HEK293 (cell line): Measurements from ENCODE around the gene IL1A.

ENCODE experiments used
- CTCF ChIA-PET: fragments of 350-600 bp; formaldehyde crosslinking; extraction: SDS; loops from one replicate; lab custom pipeline; 2021; ENCODE audit warnings: antibody characterized with exemption; lab: Yijun Ruan, JAX
- POLR2A ChIA-PET: fragments of 300-600 bp; formaldehyde crosslinking; extraction: SDS; loops from one replicate; lab custom pipeline; 2020; ENCODE audit warnings: antibody characterized with exemption, inconsistent platforms; lab: Yijun Ruan, JAX
- H3K27ac ChIP-seq: fragments of 200-500 bp; sonication (Bioruptor generic); 2 replicates; pipeline ENCODE4 v1.5.1; 2014; ENCODE audit warnings: low read depth, low read length, control low read depth, inconsistent platforms; ENCODE audit errors: extremely low read depth
- H3K36me3 ChIP-seq, 2 experiments: fragments of 200-500 bp in 1 of 2; sonication (Bioruptor generic) in 1 of 2; 1 replicate in 1 of 2; 2 replicates in 1 of 2; pipeline ENCODE4 v1.5.1; 2014 to 2017; ENCODE audit warnings: inconsistent platforms in 2 of 2, low read length in 2 of 2; ENCODE audit not compliant: control insufficient read depth in 2 of 2, insufficient read depth in 1 of 2
- H3K4me1 ChIP-seq: fragments of 200-500 bp; sonication (Bioruptor generic); 2 replicates; pipeline ENCODE4 v1.5.1; 2014; ENCODE audit warnings: mild to moderate bottlenecking, low read length, inconsistent platforms; ENCODE audit not compliant: control insufficient read depth, insufficient read depth
- H3K4me3 ChIP-seq: 2 replicates; pipeline ENCODE4 v1.5.1; 2011; ENCODE audit warnings: low read depth, mild to moderate bottlenecking, control low read depth, low read length, moderate library complexity
- H3K9me3 ChIP-seq: fragments of 200-500 bp; sonication (Bioruptor generic); 2 replicates; pipeline ENCODE4 v1.5.1; 2014; ENCODE audit warnings: low read depth, low read length, inconsistent platforms; ENCODE audit not compliant: control insufficient read depth, insufficient read depth
- AEBP2 ChIP-seq: fragments of 450-650 bp; formaldehyde crosslinking; IDR thresholded peaks from 2 replicates; pipeline ENCODE4 v1.5.1; 2016; ENCODE audit warnings: missing biosample characterization, missing genetic modification characterization, borderline replicate concordance
- BCL11B ChIP-seq: fragments of 450-650 bp; formaldehyde crosslinking; IDR thresholded peaks from 2 replicates; pipeline ENCODE4 v1.5.1; 2016; ENCODE audit warnings: low read depth, missing biosample characterization, missing genetic modification characterization
- IKZF3 ChIP-seq: fragments of 450-650 bp; IDR thresholded peaks from 2 replicates; pipeline ENCODE4 v1.5.0; 2018; ENCODE audit warnings: missing biosample characterization, mild to moderate bottlenecking, missing genetic modification characterization, moderate library complexity
- MEIS1 ChIP-seq: sonication (generic); formaldehyde crosslinking; IDR thresholded peaks from 2 replicates; pipeline ENCODE4 v1.8.1; 2022; ENCODE audit warnings: missing genetic modification reagents, mild to moderate bottlenecking, borderline replicate concordance
- SETDB1 ChIP-seq: IDR thresholded peaks from one replicate; pipeline ENCODE4 v1.6.1; 2017; ENCODE audit warnings: mild to moderate bottlenecking, low read length, moderate library complexity, mixed read lengths; ENCODE audit not compliant: insufficient read length
- SP2 ChIP-seq: fragments of 450-650 bp; formaldehyde crosslinking; IDR thresholded peaks from 2 replicates; pipeline ENCODE4 v1.5.1; 2016; ENCODE audit warnings: missing biosample characterization, missing genetic modification characterization
- TRIM28 ChIP-seq: IDR thresholded peaks from 2 replicates; pipeline ENCODE4 v1.6.1; 2011; ENCODE audit warnings: low read length, control low read depth, borderline replicate concordance
- ZBTB17 ChIP-seq: fragments of 450-650 bp; formaldehyde crosslinking; IDR thresholded peaks from 2 replicates; pipeline ENCODE4 v1.5.1; 2016; ENCODE audit warnings: missing biosample characterization, missing genetic modification characterization
- ZBTB20 ChIP-seq: fragments of 450-650 bp; formaldehyde crosslinking; IDR thresholded peaks from 2 replicates; pipeline ENCODE4 v1.5.1; 2016; ENCODE audit warnings: missing biosample characterization, missing genetic modification characterization
- ZBTB48 ChIP-seq: fragments of 450-650 bp; formaldehyde crosslinking; IDR thresholded peaks from 2 replicates; pipeline ENCODE4 v1.5.1; 2016; ENCODE audit warnings: missing biosample characterization, missing genetic modification characterization
- ZNF174 ChIP-seq: fragments of 450-650 bp; formaldehyde crosslinking; IDR thresholded peaks from 2 replicates; pipeline ENCODE4 v1.5.0; 2017; ENCODE audit warnings: missing biosample characterization, mild to moderate bottlenecking, missing genetic modification characterization
- ZNF175 ChIP-seq: fragments of 450-650 bp; formaldehyde crosslinking; IDR thresholded peaks from 2 replicates; pipeline ENCODE4 v1.5.1; 2016; ENCODE audit warnings: missing biosample characterization, missing genetic modification characterization
- ZNF214 ChIP-seq: fragments of 450-650 bp; formaldehyde crosslinking; IDR thresholded peaks from 2 replicates; pipeline ENCODE4 v1.5.1; 2017; ENCODE audit warnings: missing biosample characterization, mild to moderate bottlenecking, missing genetic modification characterization, borderline replicate concordance
- ZNF274 ChIP-seq, 2 experiments: fragments of 200-500 bp in 1 of 2; fragments of 450-650 bp in 1 of 2; sonication (Bioruptor generic) in 1 of 2; formaldehyde crosslinking in 1 of 2; IDR thresholded peaks; 2 replicates each; pipeline versions ENCODE4 v1.5.1 to v1.6.1; 2014 to 2016; ENCODE audit warnings: borderline replicate concordance in 1 of 2, inconsistent platforms in 1 of 2, low read length in 1 of 2, missing biosample characterization in 1 of 2, missing genetic modification characterization in 1 of 2
- ZNF311 ChIP-seq: fragments of 450-650 bp; formaldehyde crosslinking; IDR thresholded peaks from 2 replicates; pipeline ENCODE4 v1.5.1; 2017; ENCODE audit warnings: missing biosample characterization, missing genetic modification characterization, borderline replicate concordance
- ZNF335 ChIP-seq: fragments of 450-650 bp; formaldehyde crosslinking; conservative IDR thresholded peaks from 2 replicates; pipeline ENCODE4 v1.5.1; 2016; ENCODE audit warnings: missing biosample characterization, missing genetic modification characterization
- ZNF37A ChIP-seq: fragments of 450-650 bp; IDR thresholded peaks from 2 replicates; pipeline ENCODE4 v1.5.1; 2018; ENCODE audit warnings: missing biosample characterization, missing genetic modification characterization
- ZNF394 ChIP-seq: fragments of 450-650 bp; formaldehyde crosslinking; IDR thresholded peaks from 2 replicates; pipeline ENCODE4 v1.5.1; 2016; ENCODE audit warnings: missing biosample characterization, missing genetic modification characterization, mild to moderate bottlenecking, moderate library complexity, borderline replicate concordance
- ZNF548 ChIP-seq: fragments of 450-650 bp; formaldehyde crosslinking; IDR thresholded peaks from 2 replicates; pipeline ENCODE4 v1.5.1; 2016; ENCODE audit warnings: missing biosample characterization, missing genetic modification characterization
- ZNF629 ChIP-seq: fragments of 450-650 bp; formaldehyde crosslinking; IDR thresholded peaks from 2 replicates; pipeline ENCODE4 v1.5.1; 2017; ENCODE audit warnings: missing biosample characterization, missing genetic modification characterization
- ZNF707 ChIP-seq: fragments of 450-650 bp; formaldehyde crosslinking; IDR thresholded peaks from 2 replicates; pipeline ENCODE4 v1.5.1; 2016; ENCODE audit warnings: missing biosample characterization, missing genetic modification characterization
- ZNF830 ChIP-seq: fragments of 450-650 bp; IDR thresholded peaks from 2 replicates; pipeline ENCODE4 v1.5.0; 2018; ENCODE audit warnings: missing biosample characterization, missing genetic modification characterization, low read depth, mild to moderate bottlenecking, moderate library complexity
- ZSCAN30 ChIP-seq: fragments of 450-650 bp; IDR thresholded peaks from 2 replicates; pipeline ENCODE4 v1.5.1; 2018; ENCODE audit warnings: missing biosample characterization, mild to moderate bottlenecking, missing genetic modification characterization, moderate library complexity
- TF ChIP-seq, protein P1 (sequence below): fragments of 450-650 bp; formaldehyde crosslinking; IDR thresholded peaks from 2 replicates; pipeline ENCODE4 v1.5.1; 2016; ENCODE audit warnings: missing biosample characterization, missing genetic modification characterization
- TF ChIP-seq, protein P2 (sequence below): fragments of 450-650 bp; formaldehyde crosslinking; IDR thresholded peaks from 2 replicates; pipeline ENCODE4 v1.5.1; 2016; ENCODE audit warnings: missing biosample characterization, missing genetic modification characterization
- TF ChIP-seq, protein P3 (sequence below): IDR thresholded peaks from 2 replicates; pipeline ENCODE4 v1.6.1; 2011; ENCODE audit warnings: mild to moderate bottlenecking, low read depth, low read length, borderline replicate concordance
- TF ChIP-seq, protein P4 (sequence below): fragments of 450-650 bp; formaldehyde crosslinking; IDR thresholded peaks from 2 replicates; pipeline ENCODE4 v1.5.1; 2016; ENCODE audit warnings: missing biosample characterization, missing genetic modification characterization

IL1A gene

DNA sequence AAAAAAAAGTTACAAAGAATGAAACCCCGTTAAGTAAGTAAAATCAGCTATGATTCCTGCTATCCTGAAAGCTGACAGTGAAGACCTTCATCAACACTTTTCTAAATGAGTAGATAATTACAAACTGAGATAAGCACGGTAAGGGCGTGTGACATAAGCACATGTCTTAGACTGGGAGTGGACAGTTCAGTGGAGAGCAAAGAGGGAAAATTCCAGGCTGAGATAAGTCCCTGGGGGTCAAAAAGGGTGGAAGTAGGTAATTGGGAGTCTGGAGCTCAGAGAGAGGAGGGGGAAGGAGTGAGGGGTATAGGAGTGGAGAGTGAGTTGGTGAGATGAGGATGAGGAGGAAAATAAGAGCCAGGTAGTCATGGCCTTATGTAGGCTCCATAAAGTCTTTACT is 4.4 kb upstream of the IL1A start:
- TF ChIP-seq AEBP2 (tag by site-specific recombination), result no peak
- no peak for TF ChIP-seq ZNF707
- TF ChIP-seq ZNF214, result no peak
- TF ChIP-seq, protein P1, sequence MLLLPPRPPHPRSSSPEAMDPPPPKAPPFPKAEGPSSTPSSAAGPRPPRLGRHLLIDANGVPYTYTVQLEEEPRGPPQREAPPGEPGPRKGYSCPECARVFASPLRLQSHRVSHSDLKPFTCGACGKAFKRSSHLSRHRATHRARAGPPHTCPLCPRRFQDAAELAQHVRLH (tag by site-specific recombination), result no peak
- TF ChIP-seq ZNF311 (tag by site-specific recombination), result no peak
- TF ChIP-seq, protein P2, sequence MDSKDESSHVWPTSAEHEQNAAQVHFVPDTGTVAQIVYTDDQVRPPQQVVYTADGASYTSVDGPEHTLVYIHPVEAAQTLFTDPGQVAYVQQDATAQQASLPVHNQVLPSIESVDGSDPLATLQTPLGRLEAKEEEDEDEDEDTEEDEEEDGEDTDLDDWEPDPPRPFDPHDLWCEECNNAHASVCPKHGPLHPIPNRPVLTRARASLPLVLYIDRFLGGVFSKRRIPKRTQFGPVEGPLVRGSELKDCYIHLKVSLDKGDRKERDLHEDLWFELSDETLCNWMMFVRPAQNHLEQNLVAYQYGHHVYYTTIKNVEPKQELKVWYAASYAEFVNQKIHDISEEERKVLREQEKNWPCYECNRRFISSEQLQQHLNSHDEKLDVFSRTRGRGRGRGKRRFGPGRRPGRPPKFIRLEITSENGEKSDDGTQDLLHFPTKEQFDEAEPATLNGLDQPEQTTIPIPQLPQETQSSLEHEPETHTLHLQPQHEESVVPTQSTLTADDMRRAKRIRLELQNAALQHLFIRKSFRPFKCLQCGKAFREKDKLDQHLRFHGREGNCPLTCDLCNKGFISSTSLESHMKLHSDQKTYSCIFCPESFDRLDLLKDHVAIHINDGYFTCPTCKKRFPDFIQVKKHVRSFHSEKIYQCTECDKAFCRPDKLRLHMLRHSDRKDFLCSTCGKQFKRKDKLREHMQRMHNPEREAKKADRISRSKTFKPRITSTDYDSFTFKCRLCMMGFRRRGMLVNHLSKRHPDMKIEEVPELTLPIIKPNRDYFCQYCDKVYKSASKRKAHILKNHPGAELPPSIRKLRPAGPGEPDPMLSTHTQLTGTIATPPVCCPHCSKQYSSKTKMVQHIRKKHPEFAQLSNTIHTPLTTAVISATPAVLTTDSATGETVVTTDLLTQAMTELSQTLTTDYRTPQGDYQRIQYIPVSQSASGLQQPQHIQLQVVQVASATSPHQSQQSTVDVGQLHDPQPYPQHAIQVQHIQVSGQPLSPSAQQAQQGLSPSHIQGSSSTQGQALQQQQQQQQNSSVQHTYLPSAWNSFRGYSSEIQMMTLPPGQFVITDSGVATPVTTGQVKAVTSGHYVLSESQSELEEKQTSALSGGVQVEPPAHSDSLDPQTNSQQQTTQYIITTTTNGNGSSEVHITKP (tag by site-specific recombination), result no peak
- no peak for TF ChIP-seq ZBTB17 (tag by site-specific recombination)
- TF ChIP-seq ZBTB20 (tag by site-specific recombination), result no peak
- no peak for TF ChIP-seq SETDB1
- TF ChIP-seq ZNF830 (tag by site-specific recombination), result no peak
- TF ChIP-seq ZNF175, result no peak
- no peak for TF ChIP-seq ZNF335 (tag by site-specific recombination)
- TF ChIP-seq ZNF629 (tag by site-specific recombination), result no peak
- TF ChIP-seq ZNF394 (tag by site-specific recombination), result no peak
- no peak for TF ChIP-seq ZNF37A (tag by site-specific recombination)
- TF ChIP-seq, all 188 proteins: peak for 0
- ChIA-PET CTCF (interaction anchor here (0.7 kb wide), 1 partner anchor 16 kb away, joined by 3 read pairs; no protein-coding TSS in a partner anchor), POLR2A (no interaction called here)
- H3K36me3 ChIP-seq, result no peaks in the 10 kb centered on the region
- H3K4me1 ChIP-seq, result no peaks in the 10 kb centered on the region
- H3K9me3 ChIP-seq, result no peaks in the 10 kb centered on the region
- H3K4me3 ChIP-seq, result no peak overlapping the region
- no peak overlapping the region for H3K27ac ChIP-seq

- ChIA-PET CTCF (interaction anchor here (0.7 kb wide), 1 partner anchor 38 kb away, joined by 3 read pairs; no protein-coding TSS in a partner anchor), POLR2A (no interaction called here)
- no peaks in the 10 kb centered on the region for H3K4me1 ChIP-seq
- no peaks in the 10 kb centered on the region for H3K9me3 ChIP-seq
- H3K4me3 ChIP-seq, result no peak overlapping the region
- no peak overlapping the region for H3K27ac ChIP-seq
- no peaks in the 10 kb centered on the region for H3K36me3 ChIP-seq
- TF ChIP-seq ZBTB48 (tag by site-specific recombination), result no peak
- no peak for TF ChIP-seq ZSCAN30 (tag by site-specific recombination)
- no peak for TF ChIP-seq TRIM28
- no peak for TF ChIP-seq ZNF548
- no peak for TF ChIP-seq IKZF3 (tag by site-specific recombination)
- no peak for TF ChIP-seq ZNF274 (IDR thresholded peaks at IDR 0.05; ENCODE audit: low read length)
- TF ChIP-seq ZNF274 (tag by site-specific recombination; IDR thresholded peaks at IDR 0.05; ENCODE audit: borderline replicate concordance), result no peak
- TF ChIP-seq, protein P3, sequence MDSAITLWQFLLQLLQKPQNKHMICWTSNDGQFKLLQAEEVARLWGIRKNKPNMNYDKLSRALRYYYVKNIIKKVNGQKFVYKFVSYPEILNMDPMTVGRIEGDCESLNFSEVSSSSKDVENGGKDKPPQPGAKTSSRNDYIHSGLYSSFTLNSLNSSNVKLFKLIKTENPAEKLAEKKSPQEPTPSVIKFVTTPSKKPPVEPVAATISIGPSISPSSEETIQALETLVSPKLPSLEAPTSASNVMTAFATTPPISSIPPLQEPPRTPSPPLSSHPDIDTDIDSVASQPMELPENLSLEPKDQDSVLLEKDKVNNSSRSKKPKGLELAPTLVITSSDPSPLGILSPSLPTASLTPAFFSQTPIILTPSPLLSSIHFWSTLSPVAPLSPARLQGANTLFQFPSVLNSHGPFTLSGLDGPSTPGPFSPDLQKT, result no peak
- TF ChIP-seq MEIS1 (CRISPR knock-in tag), result no peak
- no peak for TF ChIP-seq SP2 (tag by site-specific recombination)
- TF ChIP-seq BCL11B (tag by site-specific recombination), result no peak
- TF ChIP-seq ZNF174 (tag by site-specific recombination), result no peak
- TF ChIP-seq, protein P4, sequence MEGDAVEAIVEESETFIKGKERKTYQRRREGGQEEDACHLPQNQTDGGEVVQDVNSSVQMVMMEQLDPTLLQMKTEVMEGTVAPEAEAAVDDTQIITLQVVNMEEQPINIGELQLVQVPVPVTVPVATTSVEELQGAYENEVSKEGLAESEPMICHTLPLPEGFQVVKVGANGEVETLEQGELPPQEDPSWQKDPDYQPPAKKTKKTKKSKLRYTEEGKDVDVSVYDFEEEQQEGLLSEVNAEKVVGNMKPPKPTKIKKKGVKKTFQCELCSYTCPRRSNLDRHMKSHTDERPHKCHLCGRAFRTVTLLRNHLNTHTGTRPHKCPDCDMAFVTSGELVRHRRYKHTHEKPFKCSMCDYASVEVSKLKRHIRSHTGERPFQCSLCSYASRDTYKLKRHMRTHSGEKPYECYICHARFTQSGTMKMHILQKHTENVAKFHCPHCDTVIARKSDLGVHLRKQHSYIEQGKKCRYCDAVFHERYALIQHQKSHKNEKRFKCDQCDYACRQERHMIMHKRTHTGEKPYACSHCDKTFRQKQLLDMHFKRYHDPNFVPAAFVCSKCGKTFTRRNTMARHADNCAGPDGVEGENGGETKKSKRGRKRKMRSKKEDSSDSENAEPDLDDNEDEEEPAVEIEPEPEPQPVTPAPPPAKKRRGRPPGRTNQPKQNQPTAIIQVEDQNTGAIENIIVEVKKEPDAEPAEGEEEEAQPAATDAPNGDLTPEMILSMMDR (tag by site-specific recombination), result no peak
Observed at GRCh38 chr2:112787729-112788393, 3.6 kb upstream of the IL1A start.
